PC-9 (cell line): Measurements from ENCODE around the gene EDAR. TPM values are rescaled to one million over a fixed set of nuclear protein-coding genes. Genes with fewer than 3 reads are reported as not detected.

ENCODE experiments used
- BruUV-seq: library from RNA; stranded (reverse); fragments of 400-500 nt; replicated peaks from 2 replicates; lab custom pipeline; 2021; lab: Mats Ljungman, UMichigan
- CTCF ChIA-PET: fragments of 300-600 bp; sonication (Branson Sonifier 250); formaldehyde crosslinking; loops from one replicate; lab custom pipeline; 2022; ENCODE audit warnings: antibody characterized with exemption; lab: Charles Lee
- POLR2A ChIA-PET: fragments of 300-600 bp; sonication (Branson Sonifier 250); formaldehyde crosslinking; loops from one replicate; lab custom pipeline; 2022; ENCODE audit warnings: antibody characterized with exemption; ENCODE audit not compliant: unreplicated experiment; lab: Charles Lee
- DNase-seq, 2 experiments: peaks; one replicate each; pipeline versions ENCODE4 v3.0.0 to v3.0.0-alpha.2; 2015 to 2022; ENCODE audit warnings: mixed read lengths in 1 of 2
- H2AFZ ChIP-seq: fragments of 200-600 bp; sonication (generic); 2 replicates; pipeline ENCODE4 v1.8.1; 2017; ENCODE audit warnings: antibody characterized with exemption
- H3F3A ChIP-seq: fragments of 200-600 bp; sonication (generic); 2 replicates; pipeline ENCODE4 v1.8.1; 2017; ENCODE audit warnings: antibody characterized with exemption, mild to moderate bottlenecking, low read depth; ENCODE audit not compliant: insufficient read depth
- H3K27ac ChIP-seq: fragments of 200-600 bp; sonication (generic); 2 replicates; pipeline ENCODE4 v1.6.1; 2016; ENCODE audit warnings: mixed run types
- H3K27me3 ChIP-seq: fragments of 200-600 bp; sonication (generic); 2 replicates; pipeline ENCODE4 v1.6.1; 2016; ENCODE audit warnings: low read depth, mixed run types; ENCODE audit not compliant: insufficient read depth
- H3K36me3 ChIP-seq: fragments of 200-600 bp; sonication (generic); 2 replicates; pipeline ENCODE4 v1.6.1; 2016; ENCODE audit warnings: low read depth, mixed run types
- H3K4me1 ChIP-seq: fragments of 200-600 bp; sonication (generic); replicated peaks from 2 replicates; pipeline ENCODE4 v1.6.1; 2016; ENCODE audit warnings: mixed run types; ENCODE audit not compliant: insufficient read depth
- H3K4me2 ChIP-seq: fragments of 200-600 bp; sonication (generic); 2 replicates; pipeline ENCODE4 v1.6.1; 2017; ENCODE audit warnings: mixed run types
- H3K4me3 ChIP-seq: fragments of 200-600 bp; sonication (generic); 2 replicates; pipeline ENCODE4 v1.6.1; 2016; ENCODE audit warnings: mixed run types
- H3K79me2 ChIP-seq: fragments of 200-600 bp; sonication (generic); 2 replicates; pipeline ENCODE4 v1.6.1; 2017; ENCODE audit warnings: low read depth, mixed run types
- H3K9me2 ChIP-seq: fragments of 200-600 bp; sonication (generic); 2 replicates; pipeline ENCODE4 v1.8.1; 2017; ENCODE audit warnings: mild to moderate bottlenecking; ENCODE audit not compliant: insufficient read depth
- H3K9me3 ChIP-seq: fragments of 200-600 bp; sonication (generic); 2 replicates; pipeline ENCODE4 v1.8.1; 2016; ENCODE audit warnings: low read depth; ENCODE audit not compliant: insufficient read depth
- H4K20me1 ChIP-seq: fragments of 200-600 bp; sonication (generic); 2 replicates; pipeline ENCODE4 v1.8.1; 2017; ENCODE audit not compliant: insufficient read depth
- EZH2 ChIP-seq: fragments of 200-600 bp; sonication (generic); IDR thresholded peaks from 2 replicates; pipeline ENCODE4 v1.8.0; 2017; ENCODE audit warnings: antibody characterized with exemption, low read depth
- intact Hi-C: fragments of 100-400 bp; cut with micrococcal nuclease; formaldehyde crosslinking; loops from one replicate; pipeline ENCODE4 v1.10.0; 2022; ENCODE audit not compliant: unreplicated experiment
- total RNA-seq: library from RNA; stranded (reverse); gene quantifications from 2 replicates; pipeline ENCODE4 v1.2.3, GENCODE V29; 2021
- TF ChIP-seq, protein P1 (sequence below): fragments of 200-600 bp; sonication (generic); conservative IDR thresholded peaks from 2 replicates; pipeline ENCODE4 v1.6.1; 2017; ENCODE audit warnings: mixed run types, antibody characterized with exemption, mild to moderate bottlenecking, moderate library complexity

EDAR gene
- total RNA-seq, 1 experiment from 2014 or later: not detected

DNA sequence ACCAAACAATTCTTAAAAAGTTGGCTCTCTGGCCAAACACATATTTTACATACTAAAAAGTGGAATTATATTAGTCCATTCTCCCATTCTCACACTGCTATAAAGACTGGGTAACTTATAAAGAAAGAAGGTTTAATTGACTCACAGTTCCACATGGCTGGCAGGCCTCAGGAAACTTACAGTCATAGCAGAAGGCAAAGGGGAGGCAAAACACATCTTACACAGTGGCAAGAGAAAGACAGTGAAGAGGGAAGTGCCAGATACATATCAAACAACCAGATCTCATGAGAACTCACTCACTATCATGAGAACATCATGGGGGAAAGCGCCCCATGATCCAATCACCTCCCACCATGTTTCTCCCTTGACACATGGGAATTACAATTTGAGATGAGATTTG, 42.6 kb downstream of the EDAR start:
- Histone ChIP-seq H3K9me2 (no peaks in the 10 kb centered on the region), H3K4me2 (no peak overlapping the region), H2AFZ (no peak overlapping the region), H3F3A (no peaks in the 10 kb centered on the region), H3K27ac (no peak overlapping the region), H4K20me1 (no peaks in the 10 kb centered on the region), H3K27me3 (0 out of 2 replicates have a peak, but pooled peaks cover 7% of the 10 kb centered on the region), H3K36me3 (no peaks in the 10 kb centered on the region), H3K4me3 (no peak overlapping the region), H3K79me2 (no peaks in the 10 kb centered on the region), H3K9me3 (peaks cover 3% of the 10 kb centered on the region; the same call in 1 of the 2 replicates), H3K4me1 (no peaks in the 10 kb centered on the region)
- BruUV-seq: no TSS peak
- intact Hi-C loops: no loop called here
- no peak for DNase-seq
- TF ChIP-seq, protein P1, sequence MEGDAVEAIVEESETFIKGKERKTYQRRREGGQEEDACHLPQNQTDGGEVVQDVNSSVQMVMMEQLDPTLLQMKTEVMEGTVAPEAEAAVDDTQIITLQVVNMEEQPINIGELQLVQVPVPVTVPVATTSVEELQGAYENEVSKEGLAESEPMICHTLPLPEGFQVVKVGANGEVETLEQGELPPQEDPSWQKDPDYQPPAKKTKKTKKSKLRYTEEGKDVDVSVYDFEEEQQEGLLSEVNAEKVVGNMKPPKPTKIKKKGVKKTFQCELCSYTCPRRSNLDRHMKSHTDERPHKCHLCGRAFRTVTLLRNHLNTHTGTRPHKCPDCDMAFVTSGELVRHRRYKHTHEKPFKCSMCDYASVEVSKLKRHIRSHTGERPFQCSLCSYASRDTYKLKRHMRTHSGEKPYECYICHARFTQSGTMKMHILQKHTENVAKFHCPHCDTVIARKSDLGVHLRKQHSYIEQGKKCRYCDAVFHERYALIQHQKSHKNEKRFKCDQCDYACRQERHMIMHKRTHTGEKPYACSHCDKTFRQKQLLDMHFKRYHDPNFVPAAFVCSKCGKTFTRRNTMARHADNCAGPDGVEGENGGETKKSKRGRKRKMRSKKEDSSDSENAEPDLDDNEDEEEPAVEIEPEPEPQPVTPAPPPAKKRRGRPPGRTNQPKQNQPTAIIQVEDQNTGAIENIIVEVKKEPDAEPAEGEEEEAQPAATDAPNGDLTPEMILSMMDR: no peak
- no peak for TF ChIP-seq EZH2
- ChIA-PET CTCF (interaction anchor here (0.5 kb wide), 1 partner anchor 62 kb away, joined by 3 read pairs; no protein-coding TSS in a partner anchor), POLR2A (no interaction called here)

DNA sequence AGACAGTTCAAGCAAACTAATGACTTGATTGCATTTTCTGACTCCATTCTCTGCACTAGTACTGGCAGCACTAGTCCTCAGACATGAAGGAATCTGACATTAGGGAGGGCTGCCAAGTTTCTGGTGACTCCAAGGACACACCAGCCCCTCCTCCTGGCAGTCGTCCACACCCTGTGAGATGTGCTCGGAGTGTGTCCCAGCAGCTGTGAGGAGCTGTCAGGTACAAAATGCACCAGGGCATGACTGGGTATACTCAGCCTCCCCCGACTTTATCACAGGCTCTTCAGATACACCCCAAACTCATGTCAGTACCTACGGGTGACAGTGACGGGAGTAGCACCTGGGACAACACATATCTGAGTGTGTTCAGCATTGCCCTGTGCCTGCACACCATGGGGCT, 43.1 kb downstream of the EDAR start:
- Histone ChIP-seq H4K20me1 (no peaks in the 10 kb centered on the region), H3K79me2 (no peaks in the 10 kb centered on the region), H3F3A (no peaks in the 10 kb centered on the region), H3K27me3 (peaks cover 7% of the 10 kb centered on the region; the same call in 1 of the 2 replicates), H3K9me2 (no peaks in the 10 kb centered on the region), H3K36me3 (no peaks in the 10 kb centered on the region), H2AFZ (no peak overlapping the region), H3K27ac (no peak overlapping the region), H3K4me3 (no peak overlapping the region), H3K4me2 (no peak overlapping the region), H3K9me3 (peaks cover 3% of the 10 kb centered on the region; the same call in 1 of the 2 replicates), H3K4me1 (no peaks in the 10 kb centered on the region)
- ChIA-PET POLR2A (no interaction called here), CTCF (interaction anchor here (0.5 kb wide), 1 partner anchor 63 kb away, joined by 3 read pairs; no protein-coding TSS in a partner anchor)
- intact Hi-C loops: no loop called here
- DNase-seq: peak in 1 of 2 experiments; percentile 18
- TF ChIP-seq EZH2: no peak
- TF ChIP-seq, protein P1: no peak
- no TSS peak for BruUV-seq

DNA sequence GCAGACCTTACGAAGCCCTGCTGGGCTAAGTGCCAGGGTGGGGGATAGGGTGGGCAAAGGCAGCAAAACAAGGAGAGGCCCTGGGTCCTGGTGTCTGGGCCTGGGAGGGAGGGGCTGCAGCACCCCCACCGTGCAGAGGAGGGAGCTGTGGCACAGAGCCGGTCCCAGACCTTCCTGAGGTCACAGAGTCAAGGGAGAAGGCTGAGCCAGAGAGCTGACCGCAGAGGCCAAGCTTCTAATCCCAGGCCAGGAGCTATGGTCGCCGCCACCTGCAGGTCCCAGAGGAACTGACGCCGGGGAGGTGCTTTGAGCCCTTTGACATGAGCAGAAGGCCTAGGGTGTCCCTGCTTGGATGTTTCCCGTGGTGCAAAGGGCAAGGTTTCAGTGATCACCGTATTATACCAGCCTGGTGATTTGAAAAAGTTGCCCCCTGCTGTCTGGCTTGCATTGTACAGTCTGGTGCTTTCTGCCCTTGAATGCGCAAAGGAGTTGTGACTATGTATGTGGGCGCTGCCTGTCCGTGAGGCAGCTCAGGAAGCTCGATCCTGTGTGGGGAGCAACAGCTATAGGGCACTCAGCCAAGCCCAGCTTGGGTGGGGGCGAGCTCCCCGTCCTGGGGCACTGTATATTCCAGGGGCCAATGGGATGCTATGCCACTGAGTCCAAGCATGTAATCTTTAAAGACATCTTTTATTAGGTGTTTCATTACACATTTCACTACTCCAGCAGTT, 44.3 kb downstream of the EDAR start:
- Histone ChIP-seq H3K4me2 (no peak overlapping the region), H3F3A (no peaks in the 10 kb centered on the region), H4K20me1 (no peaks in the 10 kb centered on the region; the same call in 1 of the 2 replicates), H3K27me3 (peaks cover 8% of the 10 kb centered on the region; the same call in 1 of the 2 replicates), H3K4me3 (no peak overlapping the region), H3K27ac (no peak overlapping the region), H3K79me2 (no peaks in the 10 kb centered on the region), H3K4me1 (no peaks in the 10 kb centered on the region), H2AFZ (no peak overlapping the region), H3K36me3 (no peaks in the 10 kb centered on the region), H3K9me2 (no peaks in the 10 kb centered on the region), H3K9me3 (peaks cover 3% of the 10 kb centered on the region; the same call in 1 of the 2 replicates)
- ChIA-PET POLR2A (no interaction called here), CTCF (no interaction called here)
- DNase-seq: peak in 1 of 2 experiments; percentile 9
- BruUV-seq: no TSS peak
- TF ChIP-seq, protein P1: no peak; the same call in 1 of the 2 replicates
- intact Hi-C loops: no loop called here
